GM15510 (cell line): ENCODE results near the gene ELFN2.

Experiments used
- POLR2A ChIP-seq: IDR thresholded peaks from 3 replicates; pipeline ENCODE4 v1.6.1; 2011; ENCODE audit warnings: borderline replicate concordance; ENCODE audit not compliant: insufficient read length; ENCODE audit errors: extremely low read depth

ELFN2 gene

GRCh38 chr22:37370306-37370979 is 56.8 kb downstream of the ELFN2 start:
- no peak for TF ChIP-seq POLR2A

- TF ChIP-seq POLR2A, result no peak
These were observed 57.8 kb downstream of the ELFN2 start for GRCh38 chr22:37369483-37369882.

GRCh38 chr22:37368058-37368457 is 59.2 kb downstream of the ELFN2 start:
- TF ChIP-seq POLR2A, result no peak

GRCh38 chr22:37366601-37367000 is 60.7 kb downstream of the ELFN2 start:
- TF ChIP-seq POLR2A, result no peak

- TF ChIP-seq POLR2A, result no peak
These were observed 61.3 kb downstream of the ELFN2 start for GRCh38 chr22:37365950-37366349.

GRCh38 chr22:37363261-37363992 is 63.9 kb downstream of the ELFN2 start:
- no peak for TF ChIP-seq POLR2A

- TF ChIP-seq POLR2A, result no peak
These were observed 64.7 kb downstream of the ELFN2 start for GRCh38 chr22:37362621-37363020.

GRCh38 chr22:37358917-37359316 is 68.4 kb downstream of the ELFN2 start:
- no peak for TF ChIP-seq POLR2A

- no peak for TF ChIP-seq POLR2A
These were observed 68.9 kb downstream of the ELFN2 start for GRCh38 chr22:37358386-37358785.

- no peak for TF ChIP-seq POLR2A
These were observed 69.7 kb downstream of the ELFN2 start for GRCh38 chr22:37357446-37358075.

- no peak for TF ChIP-seq POLR2A
These were observed 70.4 kb downstream of the ELFN2 start for GRCh38 chr22:37356922-37357321.

- TF ChIP-seq POLR2A, result no peak
These were observed 72.1 kb downstream of the ELFN2 start for GRCh38 chr22:37355174-37355573.

- TF ChIP-seq POLR2A, result no peak
These were observed 72.6 kb downstream of the ELFN2 start for GRCh38 chr22:37354670-37355069.

GRCh38 chr22:37354261-37354660 is 73.0 kb downstream of the ELFN2 start:
- no peak for TF ChIP-seq POLR2A

GRCh38 chr22:37353839-37354238 is 73.4 kb downstream of the ELFN2 start:
- TF ChIP-seq POLR2A, result no peak

GRCh38 chr22:37352481-37352880 is 74.8 kb downstream of the ELFN2 start:
- TF ChIP-seq POLR2A, result no peak

GRCh38 chr22:37351232-37351631 is 76.0 kb downstream of the ELFN2 start:
- TF ChIP-seq POLR2A, result no peak
